IgD-negative memory B cell (primary cell): ENCODE measurements around the gene LIPA. TPM values are rescaled to one million over a fixed set of nuclear protein-coding genes. Genes with fewer than 3 reads are reported as not detected.
A peak's percentile ranks its signal among the peaks of the same experiment; 100 is the strongest.
"Not testable (repeated sequence)": the region's sequence is repeated elsewhere in the genome, so short reads cannot be mapped to it uniquely, and the experiment has no call there.

ENCODE experiments used
- H3K27ac Mint-ChIP-seq, 3 donors: one replicate each; pipeline ENCODE4 v1.8.0; 2020 to 2022; ENCODE audit warnings: mild to moderate bottlenecking in 3 of 3, mixed read lengths in 3 of 3, moderate library complexity in 1 of 3
- H3K27me3 Mint-ChIP-seq: one replicate; pipeline ENCODE4 v1.8.0; 2021; ENCODE audit warnings: mixed read lengths
- H3K36me3 Mint-ChIP-seq: one replicate; pipeline ENCODE4 v1.8.0; 2020; ENCODE audit warnings: mild to moderate bottlenecking, mixed read lengths
- H3K4me1 Mint-ChIP-seq, 3 donors: one replicate each; pipeline ENCODE4 v1.8.0; 2020 to 2022; ENCODE audit warnings: mixed read lengths in 3 of 3, mild to moderate bottlenecking in 1 of 3
- H3K4me3 Mint-ChIP-seq, 4 donors: one replicate each; pipeline ENCODE4 v1.8.0; 2020 to 2022; ENCODE audit warnings: mild to moderate bottlenecking in 4 of 4, mixed read lengths in 4 of 4, moderate library complexity in 3 of 4
- H3K9me3 Mint-ChIP-seq, 3 donors: one replicate each; pipeline ENCODE4 v1.8.0; 2020 to 2021; ENCODE audit warnings: mixed read lengths in 3 of 3, mild to moderate bottlenecking in 1 of 3
- polyA plus RNA-seq: library from polyadenylated mRNA; unstranded; fragments of 300-500 nt; fragmentation: Illumina TruSeq; gene quantifications from one replicate; pipeline ENCODE4 v1.2.3, GENCODE V29; 2021

LIPA gene
- polyA plus RNA-seq, 1 donor from 2014 or later = 73.9 TPM

GRCh38 chr10:89189211-89189734 lies 62.3 kb downstream of the LIPA start:
- peaks cover 3% of the 10 kb centered on the region for H3K36me3 Mint-ChIP-seq
- H3K4me3 Mint-ChIP-seq = no peak overlapping the region
- H3K27ac Mint-ChIP-seq = no peak overlapping the region

GRCh38 chr10:89185658-89186057 lies 65.9 kb downstream of the LIPA start:
- Mint-ChIP-seq H3K9me3 (peaks cover 0 to 4% (median 3%) of the 10 kb centered on the region in 3 donors), H3K27me3 (peaks cover 4% of the 10 kb centered on the region), H3K27ac (no peak overlapping the region), H3K4me3 (no peak overlapping the region), H3K36me3 (peaks cover 1% of the 10 kb centered on the region), H3K4me1 (peaks cover 8 to 11% (median 9%) of the 10 kb centered on the region in 3 donors)

More at GRCh38 chr10:89189211-89189734, 62.3 kb downstream of the LIPA start:
- H3K4me1 Mint-ChIP-seq = peaks cover 8 to 9% (median 9%) of the 10 kb centered on the region in 3 donors
- H3K9me3 Mint-ChIP-seq = peaks cover 0 to 4% (median 3%) of the 10 kb centered on the region in 3 donors
- H3K27me3 Mint-ChIP-seq = peaks cover 10% of the 10 kb centered on the region

DNA sequence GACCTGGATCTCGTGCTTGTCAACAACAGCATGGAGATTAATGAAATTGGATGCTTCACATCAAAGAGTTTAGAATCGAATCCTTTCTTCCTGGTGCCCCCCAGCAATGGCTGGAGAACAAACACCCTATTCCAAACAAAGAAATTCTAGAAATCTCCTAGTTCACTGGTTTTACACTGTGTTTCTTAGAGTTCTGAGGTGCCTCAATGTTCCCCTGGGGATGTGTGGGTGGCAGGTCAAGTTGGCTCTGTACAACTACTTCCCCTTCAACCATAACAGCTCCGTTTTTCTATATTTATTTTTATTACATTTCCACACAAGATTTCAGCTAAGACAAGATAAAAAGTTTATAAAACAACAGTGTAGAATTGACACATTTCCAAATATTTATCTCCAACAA lies 66.9 kb downstream of the LIPA start:
- Mint-ChIP-seq H3K27me3 (peaks cover 3% of the 10 kb centered on the region), H3K4me1 (peaks cover 8 to 11% (median 9%) of the 10 kb centered on the region in 3 donors), H3K36me3 (peaks cover under 1% of the 10 kb centered on the region), H3K4me3 (no peak overlapping the region), H3K9me3 (peaks cover 0 to 3% (median 3%) of the 10 kb centered on the region in 3 donors), H3K27ac (no peak overlapping the region)

- Mint-ChIP-seq H3K9me3 (peaks cover 0 to 2% (median 0%) of the 10 kb centered on the region in 3 donors), H3K4me1 (peaks cover 8 to 11% (median 9%) of the 10 kb centered on the region in 3 donors), H3K27ac (no peak overlapping the region), H3K4me3 (no peak overlapping the region), H3K36me3 (no peaks in the 10 kb centered on the region), H3K27me3 (peaks cover 3% of the 10 kb centered on the region)
Measured at GRCh38 chr10:89183571-89183970, 68.0 kb downstream of the LIPA start.

DNA sequence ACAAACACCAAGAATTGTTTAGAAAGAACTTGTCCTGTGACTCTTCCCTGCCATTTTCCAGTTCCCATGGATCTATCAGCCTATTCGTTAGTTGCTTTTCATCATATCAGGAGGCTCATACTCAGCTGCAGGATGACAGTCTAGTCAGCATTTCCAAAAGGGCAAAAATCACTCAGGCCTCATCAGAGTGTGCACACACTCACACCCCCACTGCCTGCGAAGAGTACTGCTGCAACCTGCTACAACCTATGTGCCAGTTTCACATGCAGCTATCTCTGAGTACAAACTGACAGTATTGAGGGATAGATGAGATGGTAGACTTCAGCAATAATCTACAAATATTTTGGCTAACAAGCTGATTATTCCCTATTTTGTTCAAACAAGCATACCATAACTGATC lies 68.7 kb downstream of the LIPA start:
- H3K4me3 Mint-ChIP-seq = no peak overlapping the region
- H3K9me3 Mint-ChIP-seq = peaks cover 0 to 2% (median 0%) of the 10 kb centered on the region in 3 donors
- H3K27me3 Mint-ChIP-seq = peaks cover 3% of the 10 kb centered on the region
- no peak overlapping the region for H3K27ac Mint-ChIP-seq
- peaks cover 8 to 11% (median 9%) of the 10 kb centered on the region in 3 donors for H3K4me1 Mint-ChIP-seq
- H3K36me3 Mint-ChIP-seq = no peaks in the 10 kb centered on the region

DNA sequence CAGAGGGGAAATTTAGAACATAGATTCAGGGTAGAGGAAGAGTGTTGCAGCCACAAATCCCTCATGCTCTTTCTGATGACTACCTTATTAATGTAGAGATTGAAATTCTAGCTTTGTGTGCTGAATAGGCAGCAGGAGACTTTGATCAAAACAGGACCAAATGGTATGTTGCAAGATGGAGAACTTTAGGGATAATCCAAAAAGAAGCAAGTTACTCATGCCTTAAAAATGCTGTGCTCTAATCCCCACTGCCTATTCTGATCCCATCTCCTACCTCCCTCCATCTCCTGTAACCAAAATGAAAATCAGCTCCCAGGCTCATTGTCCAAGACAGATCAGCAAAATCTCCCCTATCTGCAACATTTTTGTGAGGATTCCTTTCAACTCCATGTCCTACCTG lies 75.8 kb downstream of the LIPA start:
- H3K27me3 Mint-ChIP-seq = peaks cover 8% of the 10 kb centered on the region

DNA sequence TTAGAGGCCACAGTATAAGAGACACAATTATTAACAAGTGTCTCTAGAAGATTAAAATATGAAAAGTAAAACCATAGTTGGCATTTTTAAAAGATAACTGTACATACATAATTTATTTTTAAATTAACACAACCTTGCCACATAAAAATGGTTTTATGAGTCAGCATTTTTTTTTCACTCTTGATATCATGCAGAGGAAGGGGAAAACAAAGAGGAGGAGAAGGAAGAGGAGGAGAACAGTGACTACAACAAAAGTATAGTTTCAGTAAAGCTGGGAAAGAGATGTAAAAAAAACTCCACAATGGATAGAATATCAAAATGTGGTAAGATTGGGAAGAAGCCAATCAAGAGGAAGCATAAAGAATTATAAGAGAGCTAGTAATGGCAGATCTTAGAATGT lies 78.5 kb downstream of the LIPA start:
- no peaks in the 10 kb centered on the region for H3K36me3 Mint-ChIP-seq
- peaks cover 8% of the 10 kb centered on the region for H3K27me3 Mint-ChIP-seq
- no peaks in the 10 kb centered on the region for H3K4me1 Mint-ChIP-seq
- no peak overlapping the region for H3K4me3 Mint-ChIP-seq
- no peaks in the 10 kb centered on the region for H3K9me3 Mint-ChIP-seq
- H3K27ac Mint-ChIP-seq = peak overlapping the region in 1 of 3 donors; percentile 11

More for the DNA sequence above, 75.8 kb downstream of the LIPA start:
- no peak overlapping the region for H3K4me3 Mint-ChIP-seq
- no peaks in the 10 kb centered on the region for H3K9me3 Mint-ChIP-seq
- H3K4me1 Mint-ChIP-seq = no peaks in the 10 kb centered on the region
- no peaks in the 10 kb centered on the region for H3K36me3 Mint-ChIP-seq
- H3K27ac Mint-ChIP-seq = no peak overlapping the region

GRCh38 chr10:89171996-89172395 lies 79.6 kb downstream of the LIPA start:
- no peak overlapping the region for H3K27ac Mint-ChIP-seq
- H3K36me3 Mint-ChIP-seq = no peaks in the 10 kb centered on the region
- H3K27me3 Mint-ChIP-seq = peaks cover 8% of the 10 kb centered on the region
- H3K9me3 Mint-ChIP-seq = no peaks in the 10 kb centered on the region
- no peak overlapping the region for H3K4me3 Mint-ChIP-seq
- no peaks in the 10 kb centered on the region for H3K4me1 Mint-ChIP-seq

DNA sequence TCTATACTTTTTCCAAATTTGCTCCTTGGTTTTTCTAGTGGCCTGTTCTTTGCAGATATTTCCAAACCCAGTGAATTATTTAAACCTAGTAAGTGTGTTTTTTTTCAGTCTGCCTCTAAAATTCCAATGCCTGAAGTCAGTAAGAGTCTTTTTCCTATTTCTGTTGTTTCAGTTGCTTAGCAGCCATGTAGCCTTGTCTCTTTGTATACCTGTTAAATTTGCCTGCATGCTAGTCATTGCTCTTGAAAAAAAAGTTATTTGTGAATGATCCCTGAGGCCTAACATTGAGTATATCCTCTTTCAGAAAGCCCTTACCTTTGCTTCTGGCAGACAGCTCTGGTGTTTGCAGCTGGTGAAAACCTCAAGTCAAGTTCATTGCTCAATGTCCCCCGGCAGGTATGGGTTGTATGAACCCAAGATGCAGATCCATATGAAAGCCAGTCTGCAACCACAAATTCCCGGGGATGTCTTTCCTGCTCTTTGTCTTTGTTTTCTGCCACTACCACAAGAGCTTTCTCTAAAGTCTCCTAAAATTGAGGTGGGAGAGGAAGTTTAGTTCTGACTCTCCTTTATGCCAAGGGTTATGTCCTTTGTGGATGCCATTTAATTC lies 80.2 kb downstream of the LIPA start:
- no peaks in the 10 kb centered on the region for H3K36me3 Mint-ChIP-seq
- no peaks in the 10 kb centered on the region for H3K4me1 Mint-ChIP-seq
- no peak overlapping the region for H3K27ac Mint-ChIP-seq
- H3K9me3 Mint-ChIP-seq = no peaks in the 10 kb centered on the region
- no peak overlapping the region for H3K4me3 Mint-ChIP-seq
- peaks cover 11% of the 10 kb centered on the region for H3K27me3 Mint-ChIP-seq

GRCh38 chr10:89168354-89168900 lies 83.1 kb downstream of the LIPA start:
- not testable (repeated sequence) for H3K4me3 Mint-ChIP-seq, H3K36me3 Mint-ChIP-seq, H3K27ac Mint-ChIP-seq, H3K9me3 Mint-ChIP-seq
- peaks cover 11 to 16% (median 11%) of the 10 kb centered on the region in 3 donors for H3K4me1 Mint-ChIP-seq
- peaks cover 12% of the 10 kb centered on the region for H3K27me3 Mint-ChIP-seq

- H3K27me3 Mint-ChIP-seq = peaks cover 10% of the 10 kb centered on the region
Measured at GRCh38 chr10:89167915-89168314, 83.7 kb downstream of the LIPA start.

GRCh38 chr10:89165923-89166322 lies 85.7 kb downstream of the LIPA start:
- Mint-ChIP-seq H3K27ac (no peak overlapping the region), H3K27me3 (peaks cover 5% of the 10 kb centered on the region), H3K36me3 (no peaks in the 10 kb centered on the region), H3K9me3 (no peaks in the 10 kb centered on the region), H3K4me3 (no peak overlapping the region), H3K4me1 (peaks cover 12 to 19% (median 14%) of the 10 kb centered on the region in 3 donors)

More at GRCh38 chr10:89167915-89168314, 83.7 kb downstream of the LIPA start:
- Mint-ChIP-seq H3K4me3 (no peak overlapping the region), H3K36me3 (no peaks in the 10 kb centered on the region), H3K27ac (no peak overlapping the region), H3K9me3 (no peaks in the 10 kb centered on the region), H3K4me1 (peaks cover 12 to 19% (median 14%) of the 10 kb centered on the region in 3 donors)

GRCh38 chr10:89164920-89165319 lies 86.7 kb downstream of the LIPA start:
- Mint-ChIP-seq H3K9me3 (no peaks in the 10 kb centered on the region), H3K4me3 (no peak overlapping the region), H3K27me3 (peaks cover 5% of the 10 kb centered on the region), H3K36me3 (no peaks in the 10 kb centered on the region), H3K4me1 (peaks cover 12 to 19% (median 14%) of the 10 kb centered on the region in 3 donors), H3K27ac (no peak overlapping the region)

- Mint-ChIP-seq H3K4me1 (peaks cover 12 to 19% (median 14%) of the 10 kb centered on the region in 3 donors), H3K27ac (peak overlapping the region in 1 of 3 donors; percentile 32), H3K4me3 (peak overlapping the region; percentile 35 to 80 (median 71)), H3K9me3 (no peaks in the 10 kb centered on the region), H3K27me3 (peaks cover 5% of the 10 kb centered on the region), H3K36me3 (no peaks in the 10 kb centered on the region)
Measured at GRCh38 chr10:89164080-89164479, 87.5 kb downstream of the LIPA start.
